Suprapubic skin (tissue), 3 donors: ENCODE measurements around the gene EEF1AKMT3.

Experiments used
- CTCF ChIP-seq, 2 donors: fragments of 200-600 bp in 1 of 2; fragments of 450-650 bp in 1 of 2; sonication (generic) in 1 of 2; IDR thresholded peaks; one replicate each; pipeline ENCODE4 v1.5.1; 2016 to 2019; ENCODE audit warnings: antibody characterized with exemption in 2 of 2, mild to moderate bottlenecking in 1 of 2, moderate library complexity in 1 of 2
- POLR2AphosphoS5 ChIP-seq, 3 donors: sonication (generic); formaldehyde crosslinking; IDR thresholded peaks; one replicate each; pipeline ENCODE4 v1.6.1; 2017; ENCODE audit warnings: antibody characterized with exemption in 3 of 3

GRCh38 chr12:57823908-57824640, 51.7 kb downstream of the EEF1AKMT3 start:
- TF ChIP-seq CTCF (IDR thresholded peaks at IDR 0.05) (no peak), POLR2AphosphoS5 (IDR thresholded peaks at IDR 0.05) (no peak)
